Activated naive CD4-positive, alpha-beta T cell treated with anti-CD3 and anti-CD28 coated beads, Interleukin-2, amount 10 ng/mL, durations not matched to agents 7 days and 5 days (primary cell): ENCODE data around the gene LDLRAD2.
A peak's percentile ranks its signal among the peaks of the same experiment; 100 is the strongest.
"Not testable (repeated sequence)": the region's sequence is repeated elsewhere in the genome, so short reads cannot be mapped to it uniquely, and the experiment has no call there.

ENCODE experiments used
- CTCF ChIA-PET: fragments of 350-600 bp; sonication (Branson Sonifier 250); formaldehyde crosslinking; loops from one replicate; lab custom pipeline; 2021; ENCODE audit warnings: antibody characterized with exemption; lab: Charles Lee
- DNase-seq: peaks from one replicate; pipeline ENCODE4 v3.0.0-alpha.2; 2020
- H3K27ac Mint-ChIP-seq: one replicate; pipeline ENCODE4 v1.8.0; 2021; ENCODE audit warnings: mild to moderate bottlenecking, moderate library complexity, mixed read lengths
- H3K27me3 Mint-ChIP-seq: one replicate; pipeline ENCODE4 v1.8.0; 2021; ENCODE audit warnings: mild to moderate bottlenecking, mixed read lengths
- H3K36me3 Mint-ChIP-seq: one replicate; pipeline ENCODE4 v1.8.0; 2021; ENCODE audit warnings: mixed read lengths
- H3K4me1 Mint-ChIP-seq: one replicate; pipeline ENCODE4 v1.8.0; 2021; ENCODE audit warnings: mixed read lengths
- H3K4me3 Mint-ChIP-seq: one replicate; pipeline ENCODE4 v1.8.0; 2021; ENCODE audit warnings: mild to moderate bottlenecking, moderate library complexity, mixed read lengths
- H3K9me3 Mint-ChIP-seq: one replicate; pipeline ENCODE4 v1.8.0; 2021; ENCODE audit warnings: mixed read lengths

The LDLRAD2 gene

DNA sequence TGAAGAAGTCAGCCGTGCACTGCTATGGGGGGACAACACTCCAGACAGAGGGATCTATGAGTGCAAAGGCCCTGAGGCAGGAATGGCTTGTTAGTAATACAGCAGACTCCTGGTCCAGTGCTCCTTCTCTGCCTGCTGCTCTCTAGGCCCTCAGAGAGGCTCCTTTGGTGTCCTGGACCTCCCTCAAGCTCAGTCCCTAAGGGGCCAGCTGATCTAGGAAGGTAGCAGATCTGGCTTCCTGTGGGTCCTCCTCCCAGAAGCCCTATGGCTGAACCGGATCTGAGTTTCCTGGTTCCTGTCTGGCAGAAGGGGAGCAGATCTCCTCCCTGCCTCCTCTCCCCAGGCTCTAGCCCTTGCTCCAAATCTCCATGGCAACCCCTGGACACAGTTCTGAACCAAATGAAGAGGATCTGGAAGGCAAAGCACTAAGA, at the start of gene LDLRAD2:
LDLRAD2 (plus strand) TSS at position 391 of the 431 bp plus-strand sequence. CDS start 187 bp downstream, outside the sequence.
- H3K4me3 Mint-ChIP-seq: no peak within 1 kb of the TSS
- CTCF ChIA-PET: no interaction called here
- no peaks in the 10 kb centered on the region for H3K9me3 Mint-ChIP-seq
- no peak for DNase-seq
- peaks cover 46% of the 10 kb centered on the region for H3K27me3 Mint-ChIP-seq
- no peak within 1 kb of the TSS for H3K27ac Mint-ChIP-seq
- H3K4me1 Mint-ChIP-seq: peaks cover 6% of the 10 kb centered on the region
- no peaks in the 10 kb centered on the region for H3K36me3 Mint-ChIP-seq

DNA sequence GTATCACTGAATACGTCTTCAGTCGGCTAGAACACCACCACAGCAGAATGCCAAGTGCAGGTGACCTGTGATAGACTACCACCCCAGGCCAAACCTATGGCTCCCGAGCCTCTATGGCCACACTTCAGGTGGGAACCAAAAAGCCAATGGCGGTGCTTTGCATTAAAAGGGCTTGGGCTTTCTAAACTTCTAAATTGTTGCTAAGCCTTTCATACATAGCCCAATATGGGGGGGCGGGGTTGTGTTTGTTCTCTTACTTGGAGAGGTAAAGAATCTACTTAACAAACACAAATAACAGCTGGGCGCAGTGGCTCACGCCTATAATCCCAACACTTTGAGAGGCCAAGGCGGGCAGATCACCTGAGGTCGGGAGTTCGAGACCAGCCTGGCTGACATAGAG, 48.8 kb upstream of the LDLRAD2 start:
- Mint-ChIP-seq H3K4me1 (peaks cover 20% of the 10 kb centered on the region), H3K36me3 (peaks cover 3% of the 10 kb centered on the region), H3K27ac (no peak overlapping the region), H3K27me3 (no peaks in the 10 kb centered on the region), H3K9me3 (no peaks in the 10 kb centered on the region), H3K4me3 (no peak overlapping the region)
- CTCF ChIA-PET: no interaction called here
- DNase-seq: no peak

DNA sequence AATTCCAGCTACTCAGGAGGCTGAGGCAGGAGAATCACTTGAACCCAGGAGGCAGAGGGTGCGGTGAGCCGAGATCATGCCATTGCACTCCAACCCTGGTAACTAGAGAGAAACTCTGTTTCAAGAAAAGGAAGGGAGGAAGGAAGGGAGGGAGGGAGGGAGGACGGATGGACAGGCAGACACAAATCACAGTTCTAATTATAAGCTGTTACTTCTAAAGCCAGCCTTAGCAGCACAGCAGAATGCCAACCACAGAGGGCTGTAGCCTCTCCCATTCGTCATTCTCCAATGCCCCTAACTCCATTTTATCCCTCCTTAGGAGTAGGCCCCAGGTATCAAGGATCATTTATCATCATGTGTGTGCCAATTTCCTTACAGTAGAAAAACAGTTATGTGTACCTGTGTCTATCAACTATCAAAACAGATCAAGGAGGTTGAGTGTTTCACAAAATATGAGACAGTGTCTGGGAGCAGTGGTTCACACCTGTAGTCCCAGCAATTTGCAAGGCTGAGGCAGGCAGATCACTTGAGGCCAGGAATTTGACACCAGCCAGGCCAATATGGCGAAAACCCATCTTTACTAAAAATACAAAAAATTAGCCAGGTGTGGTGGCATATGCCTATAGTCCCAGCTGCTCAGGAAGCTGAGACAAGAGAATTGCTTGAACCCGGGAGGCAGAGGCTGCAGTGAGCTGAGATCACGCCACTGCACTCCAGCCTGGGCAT, 48.2 kb upstream of the LDLRAD2 start:
- DNase-seq: no peak
- Mint-ChIP-seq H3K36me3 (peaks cover 6% of the 10 kb centered on the region), H3K27ac (no peak overlapping the region), H3K27me3 (no peaks in the 10 kb centered on the region), H3K4me1 (peaks cover 26% of the 10 kb centered on the region), H3K4me3 (no peak overlapping the region), H3K9me3 (no peaks in the 10 kb centered on the region)
- CTCF ChIA-PET: no interaction called here

DNA sequence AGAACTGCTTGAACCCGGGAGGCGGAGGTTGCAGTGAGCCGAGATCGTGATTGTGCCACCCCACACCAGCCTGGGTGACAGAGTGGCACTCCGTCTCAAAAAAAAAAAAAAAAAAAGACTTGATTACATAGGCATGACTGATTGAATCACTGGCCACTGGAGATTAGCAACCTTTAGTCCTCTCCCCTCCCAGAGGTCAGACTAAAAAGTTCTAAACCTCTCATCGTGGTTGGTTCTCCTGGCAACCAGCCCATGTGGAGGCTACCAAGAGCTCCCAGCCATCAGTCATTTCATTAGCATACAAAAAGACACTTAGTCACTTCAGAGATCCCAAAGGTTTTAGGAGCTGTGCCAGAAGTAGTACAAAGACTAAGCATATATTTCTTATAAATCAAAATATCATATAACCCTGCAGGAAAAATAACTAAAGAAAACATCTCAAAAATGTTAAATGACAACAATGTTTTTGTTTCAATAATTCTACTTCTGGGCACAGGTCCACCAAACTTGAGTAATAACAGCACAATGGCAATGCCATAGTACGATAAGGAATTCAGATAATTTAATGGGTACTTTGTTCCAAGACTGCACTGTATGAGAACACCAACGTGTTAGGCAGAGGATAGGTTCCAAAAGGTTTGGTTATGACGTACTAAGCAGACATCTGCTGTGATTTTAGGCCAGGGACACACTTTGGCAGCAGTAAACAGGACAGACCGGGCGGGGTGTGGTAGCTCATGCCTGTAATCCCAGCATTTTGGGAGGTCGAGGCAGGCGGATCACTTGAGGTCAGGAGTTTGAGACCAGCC, 47.2 kb upstream of the LDLRAD2 start:
- H3K9me3 Mint-ChIP-seq: no peaks in the 10 kb centered on the region
- no peak for DNase-seq
- peaks cover 9% of the 10 kb centered on the region for H3K36me3 Mint-ChIP-seq
- CTCF ChIA-PET: no interaction called here
- H3K4me1 Mint-ChIP-seq: peaks cover 25% of the 10 kb centered on the region
- H3K27ac Mint-ChIP-seq: no peak overlapping the region
- H3K27me3 Mint-ChIP-seq: no peaks in the 10 kb centered on the region
- H3K4me3 Mint-ChIP-seq: no peak overlapping the region

DNA sequence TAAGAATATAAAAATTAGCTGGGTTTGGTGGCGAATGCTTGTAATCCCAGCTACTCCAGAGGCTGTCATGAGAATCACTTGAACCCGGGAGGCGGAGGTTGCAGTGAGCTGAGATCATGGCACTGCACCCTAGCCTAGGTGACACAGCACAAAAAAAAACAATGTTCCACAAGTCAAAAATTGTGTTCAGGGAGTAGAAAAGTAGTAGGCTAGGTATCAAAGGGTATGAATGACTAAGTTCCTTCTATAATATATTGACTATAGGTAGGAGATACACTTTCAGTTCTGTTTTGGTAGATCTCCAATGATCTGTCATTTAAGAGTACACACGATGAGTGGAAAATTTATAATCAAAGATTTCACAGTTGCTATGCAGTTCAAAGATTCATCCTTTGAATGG, 45.9 kb upstream of the LDLRAD2 start:
- H3K27ac Mint-ChIP-seq: no peak overlapping the region
- no peaks in the 10 kb centered on the region for H3K27me3 Mint-ChIP-seq
- H3K9me3 Mint-ChIP-seq: no peaks in the 10 kb centered on the region
- H3K4me1 Mint-ChIP-seq: peaks cover 30% of the 10 kb centered on the region
- DNase-seq: no peak
- CTCF ChIA-PET: no interaction called here
- H3K4me3 Mint-ChIP-seq: no peak overlapping the region
- H3K36me3 Mint-ChIP-seq: peaks cover 12% of the 10 kb centered on the region

- CTCF ChIA-PET, DNase-seq, H3K9me3 Mint-ChIP-seq, H3K27me3 Mint-ChIP-seq, H3K4me3 Mint-ChIP-seq, H3K27ac Mint-ChIP-seq: not testable (repeated sequence)
- Mint-ChIP-seq H3K4me1 (peaks cover 30% of the 10 kb centered on the region), H3K36me3 (peaks cover 12% of the 10 kb centered on the region)
Measured at GRCh38 chr1:21767106-21767505, 45.0 kb upstream of the LDLRAD2 start.

DNA sequence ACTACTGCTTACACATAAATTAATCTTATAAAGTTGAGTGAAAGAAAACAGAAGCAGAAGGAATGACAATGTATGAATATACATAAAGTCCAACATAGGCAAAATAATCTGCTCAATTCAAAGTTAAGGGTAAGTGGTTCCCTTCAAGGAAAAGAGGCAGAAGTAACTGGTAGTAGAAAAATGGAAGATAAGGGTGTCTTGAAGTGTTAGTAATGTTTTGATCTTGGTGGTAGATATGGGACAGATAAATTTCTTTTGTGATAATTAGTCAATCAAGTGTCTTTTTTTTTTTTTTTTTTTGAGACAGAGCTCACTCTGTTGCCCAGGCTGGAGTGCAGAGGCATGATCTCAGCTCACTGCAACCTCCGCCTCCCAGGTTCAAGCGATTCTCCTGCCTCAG, 41.9 kb upstream of the LDLRAD2 start:
- CTCF ChIA-PET: no interaction called here
- Mint-ChIP-seq H3K27ac (no peak overlapping the region), H3K27me3 (no peaks in the 10 kb centered on the region), H3K9me3 (no peaks in the 10 kb centered on the region), H3K36me3 (peaks cover 9% of the 10 kb centered on the region), H3K4me1 (peaks cover 34% of the 10 kb centered on the region), H3K4me3 (no peak overlapping the region)
- DNase-seq: no peak

DNA sequence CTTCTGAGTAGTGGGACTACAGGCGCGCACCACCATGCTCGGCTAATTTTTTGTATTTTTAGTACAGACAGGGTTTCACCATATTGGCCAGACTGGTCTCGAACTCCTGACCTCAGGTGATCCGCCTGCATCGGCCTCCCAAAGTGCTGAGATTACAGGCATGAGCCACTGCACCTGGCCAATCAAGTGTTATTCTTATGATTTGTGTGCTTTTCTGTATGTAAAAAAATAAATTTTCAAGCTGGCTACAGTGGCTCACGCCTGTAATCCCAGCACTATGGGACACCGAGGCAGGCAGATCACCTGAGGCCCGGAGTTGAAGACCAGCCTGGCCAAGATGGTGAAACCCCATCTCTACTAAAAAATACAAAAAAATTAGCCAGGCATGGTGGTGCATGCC, 41.5 kb upstream of the LDLRAD2 start:
- DNase-seq, H3K4me3 Mint-ChIP-seq, H3K36me3 Mint-ChIP-seq, H3K27me3 Mint-ChIP-seq, H3K9me3 Mint-ChIP-seq, H3K27ac Mint-ChIP-seq, CTCF ChIA-PET: not testable (repeated sequence)
- peaks cover 34% of the 10 kb centered on the region for H3K4me1 Mint-ChIP-seq

DNA sequence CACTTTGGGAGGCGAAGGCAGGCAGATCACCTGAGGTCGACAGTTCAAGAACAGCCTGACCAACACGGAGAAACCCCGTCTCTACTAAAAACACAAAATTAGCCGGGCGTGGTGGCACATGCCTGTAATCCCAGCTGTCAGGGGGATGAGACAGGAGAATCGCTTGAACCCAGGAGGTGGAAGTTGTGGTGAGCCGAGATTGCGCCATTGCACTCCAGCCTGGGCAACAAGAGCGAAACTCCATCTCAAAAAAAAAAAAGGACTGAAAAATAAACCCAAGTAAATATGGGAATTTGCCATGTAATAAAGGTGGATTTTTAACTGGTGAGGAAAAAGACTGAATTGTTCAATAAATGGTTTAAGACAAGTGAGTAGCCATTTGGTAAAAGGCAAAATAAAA, 40.4 kb upstream of the LDLRAD2 start:
- not testable (repeated sequence) for H3K4me3 Mint-ChIP-seq

DNA sequence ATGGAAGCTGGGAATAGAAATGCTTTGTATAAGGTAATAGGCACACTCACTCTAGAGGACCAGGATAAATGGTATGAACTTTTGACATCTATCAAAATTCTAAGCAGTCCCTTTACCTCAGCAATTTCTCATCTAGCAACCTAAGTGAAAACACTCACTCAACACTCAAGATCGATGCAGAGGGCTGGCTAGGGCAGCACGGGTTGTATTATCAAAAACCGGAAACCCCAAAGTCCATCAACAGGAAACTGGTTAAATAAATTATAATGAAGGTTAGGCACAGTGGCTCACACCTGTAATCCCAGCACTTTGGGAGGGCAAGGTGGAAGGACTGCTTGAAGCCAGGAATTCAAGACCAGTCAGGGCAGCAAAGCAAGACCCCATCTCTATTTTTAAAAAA, 38.5 kb upstream of the LDLRAD2 start:
- Mint-ChIP-seq H3K9me3 (no peaks in the 10 kb centered on the region), H3K4me3 (no peak overlapping the region), H3K27me3 (no peaks in the 10 kb centered on the region)

More for the DNA sequence above, 40.4 kb upstream of the LDLRAD2 start:
- Mint-ChIP-seq H3K36me3 (peaks cover 14% of the 10 kb centered on the region), H3K4me1 (peaks cover 35% of the 10 kb centered on the region)
- H3K9me3 Mint-ChIP-seq, CTCF ChIA-PET, DNase-seq, H3K27me3 Mint-ChIP-seq, H3K27ac Mint-ChIP-seq: not testable (repeated sequence)

DNA sequence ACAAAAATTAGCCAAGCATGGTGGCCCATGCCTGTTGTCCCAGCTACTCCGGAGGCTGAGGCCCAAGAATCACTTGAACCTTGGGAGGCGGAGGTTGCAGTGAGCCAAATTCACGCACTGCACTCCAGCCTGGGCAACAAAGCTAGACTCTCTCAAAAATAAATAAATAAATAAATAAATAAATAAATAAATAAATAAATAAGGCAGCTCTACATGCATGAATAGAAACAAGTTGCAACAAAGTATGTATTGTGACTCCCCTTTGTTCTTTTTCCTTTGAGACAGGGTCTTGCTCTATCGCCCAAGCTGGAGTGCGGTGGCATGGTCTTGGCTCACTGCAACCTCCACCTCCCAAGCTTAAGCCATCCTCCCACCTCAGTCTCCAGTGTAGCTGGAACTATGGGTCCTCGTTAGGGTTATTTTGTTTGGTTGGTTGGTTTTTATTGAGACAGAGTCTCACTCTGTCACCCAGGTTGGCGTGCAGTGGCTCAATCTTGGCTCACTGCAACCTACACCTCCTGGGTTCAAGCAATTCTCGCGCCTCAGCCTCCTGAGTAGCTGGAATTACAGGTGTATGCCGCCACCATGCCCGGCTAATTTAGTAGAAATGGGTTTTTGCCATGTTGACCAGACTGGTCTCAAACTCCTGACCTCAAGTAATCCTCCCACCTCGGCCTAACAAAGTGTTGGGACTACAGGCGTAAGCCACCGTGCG, 37.1 kb upstream of the LDLRAD2 start:
- CTCF ChIA-PET: no interaction called here
- peaks cover 44% of the 10 kb centered on the region for H3K4me1 Mint-ChIP-seq
- H3K36me3 Mint-ChIP-seq: peaks cover 16% of the 10 kb centered on the region
- H3K4me3 Mint-ChIP-seq: no peak overlapping the region
- H3K27me3 Mint-ChIP-seq: no peaks in the 10 kb centered on the region
- DNase-seq: no peak
- H3K27ac Mint-ChIP-seq: peak overlapping the region; percentile 14
- H3K9me3 Mint-ChIP-seq: no peaks in the 10 kb centered on the region

More for the DNA sequence above, 38.5 kb upstream of the LDLRAD2 start:
- H3K27ac Mint-ChIP-seq: peak overlapping the region; percentile 73
- CTCF ChIA-PET: interaction anchor here (0.6 kb wide), 1 partner anchor 44 kb away, joined by 3 read pairs; no protein-coding TSS in a partner anchor
- no peak for DNase-seq
- peaks cover 20% of the 10 kb centered on the region for H3K36me3 Mint-ChIP-seq
- H3K4me1 Mint-ChIP-seq: peaks cover 41% of the 10 kb centered on the region

DNA sequence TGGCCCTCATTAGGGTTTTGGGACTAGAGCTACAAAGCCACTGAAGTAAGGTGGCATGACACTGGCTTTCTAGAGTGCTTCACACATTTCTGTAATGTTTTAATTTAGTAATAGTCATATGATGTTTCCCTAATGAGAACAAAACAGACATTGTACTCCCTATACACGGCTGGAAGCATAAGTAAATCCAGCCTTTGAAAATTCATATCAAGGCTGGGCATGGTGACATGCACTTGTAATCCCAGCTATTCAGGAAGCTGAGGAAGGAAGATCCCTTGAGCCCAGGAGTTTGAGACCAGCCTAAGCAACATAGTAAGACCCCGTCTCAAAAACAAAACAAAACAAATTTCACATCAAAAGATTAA, 36.5 kb upstream of the LDLRAD2 start:
- Mint-ChIP-seq H3K4me1 (peaks cover 46% of the 10 kb centered on the region), H3K9me3 (no peaks in the 10 kb centered on the region), H3K27me3 (no peaks in the 10 kb centered on the region), H3K36me3 (peaks cover 16% of the 10 kb centered on the region), H3K4me3 (no peak overlapping the region), H3K27ac (peak overlapping the region; percentile 14)
- CTCF ChIA-PET: no interaction called here
- no peak for DNase-seq

- H3K4me3 Mint-ChIP-seq: no peak overlapping the region
- CTCF ChIA-PET: no interaction called here
Measured at GRCh38 chr1:21775985-21776562, 36.0 kb upstream of the LDLRAD2 start.

GRCh38 chr1:21776925-21777324, 35.1 kb upstream of the LDLRAD2 start:
- H3K27ac Mint-ChIP-seq, DNase-seq, H3K27me3 Mint-ChIP-seq, H3K4me3 Mint-ChIP-seq, CTCF ChIA-PET, H3K9me3 Mint-ChIP-seq: not testable (repeated sequence)
- Mint-ChIP-seq H3K36me3 (peaks cover 19% of the 10 kb centered on the region), H3K4me1 (peaks cover 52% of the 10 kb centered on the region)

More at GRCh38 chr1:21775985-21776562, 36.0 kb upstream of the LDLRAD2 start:
- DNase-seq: no peak
- Mint-ChIP-seq H3K27ac (peak overlapping the region; percentile 13), H3K27me3 (no peaks in the 10 kb centered on the region), H3K9me3 (no peaks in the 10 kb centered on the region), H3K4me1 (peaks cover 46% of the 10 kb centered on the region), H3K36me3 (peaks cover 16% of the 10 kb centered on the region)
